PC-9 (cell line): Measurements from ENCODE around the gene VDAC2.

Source experiments
- CTCF ChIP-seq: fragments of 200-600 bp; sonication (generic); conservative IDR thresholded peaks from 2 replicates; pipeline ENCODE4 v1.6.1; 2017; ENCODE audit warnings: mixed run types, antibody characterized with exemption, mild to moderate bottlenecking, moderate library complexity
- EZH2 ChIP-seq: fragments of 200-600 bp; sonication (generic); IDR thresholded peaks from 2 replicates; pipeline ENCODE4 v1.8.0; 2017; ENCODE audit warnings: antibody characterized with exemption, low read depth

GRCh38 chr10:75201793-75202307 lies 8.7 kb upstream of the VDAC2 start:
- no peak for TF ChIP-seq CTCF
- TF ChIP-seq EZH2 = no peak
